HG03097 (cell line): Measurements from ENCODE around the gene PSMB7.

ENCODE experiments used
- ATAC-seq: cut with Tn5 transposase; IDR thresholded peaks from one replicate; pipeline ENCODE4 v1.9.1; 2021; ENCODE audit not compliant: unreplicated experiment, low FRiP score

Gene PSMB7

GRCh38 chr9:124347968-124348358 is 67.3 kb downstream of the PSMB7 start:
- ATAC-seq = no peak

- ATAC-seq = no peak
These were observed 67.9 kb downstream of the PSMB7 start for GRCh38 chr9:124347206-124347967.

GRCh38 chr9:124346347-124347163 is 68.7 kb downstream of the PSMB7 start:
- ATAC-seq = no peak

- no peak for ATAC-seq
These were observed 69.4 kb downstream of the PSMB7 start for GRCh38 chr9:124345751-124346281.

GRCh38 chr9:124345063-124345462 is 70.2 kb downstream of the PSMB7 start:
- ATAC-seq = no peak

- no peak for ATAC-seq
These were observed 70.8 kb downstream of the PSMB7 start for GRCh38 chr9:124344291-124345050.

GRCh38 chr9:124343533-124344290 is 71.5 kb downstream of the PSMB7 start:
- ATAC-seq = no peak

GRCh38 chr9:124342776-124343485 is 72.3 kb downstream of the PSMB7 start:
- no peak for ATAC-seq

- ATAC-seq = no peak
These were observed 72.9 kb downstream of the PSMB7 start for GRCh38 chr9:124342402-124342775.

GRCh38 chr9:124341455-124342170 is 73.6 kb downstream of the PSMB7 start:
- ATAC-seq = no peak

GRCh38 chr9:124340219-124341069 is 74.8 kb downstream of the PSMB7 start:
- ATAC-seq = no peak

- no peak for ATAC-seq
These were observed 75.6 kb downstream of the PSMB7 start for GRCh38 chr9:124339603-124340146.

- no peak for ATAC-seq
These were observed 77.7 kb downstream of the PSMB7 start for GRCh38 chr9:124337562-124337961.

GRCh38 chr9:124335320-124335707 is 79.9 kb downstream of the PSMB7 start:
- ATAC-seq = no peak

GRCh38 chr9:124334568-124335319 is 80.5 kb downstream of the PSMB7 start:
- no peak for ATAC-seq

- no peak for ATAC-seq
These were observed 82.1 kb downstream of the PSMB7 start for GRCh38 chr9:124333203-124333579.
